Peyer's patch (tissue), 4 donors: ENCODE results near the gene NEDD4L.

Source experiments
- POLR2A ChIP-seq, 2 donors: fragments of 450-650 bp; IDR thresholded peaks; one replicate each; pipeline ENCODE4 v1.5.1; 2017; ENCODE audit warnings: antibody characterized with exemption in 2 of 2, mild to moderate bottlenecking in 2 of 2, moderate library complexity in 2 of 2
- TF ChIP-seq, protein P1 (sequence below), 6 experiments: fragments of 450-650 bp in 4 of 6; fragments of 200-600 bp in 2 of 6; sonication (generic) in 1 of 6; IDR thresholded peaks; one replicate each; pipeline ENCODE4 v1.5.1; 2017 to 2019; ENCODE audit warnings: antibody characterized with exemption in 6 of 6, mild to moderate bottlenecking in 3 of 6, moderate library complexity in 1 of 6

DNA sequence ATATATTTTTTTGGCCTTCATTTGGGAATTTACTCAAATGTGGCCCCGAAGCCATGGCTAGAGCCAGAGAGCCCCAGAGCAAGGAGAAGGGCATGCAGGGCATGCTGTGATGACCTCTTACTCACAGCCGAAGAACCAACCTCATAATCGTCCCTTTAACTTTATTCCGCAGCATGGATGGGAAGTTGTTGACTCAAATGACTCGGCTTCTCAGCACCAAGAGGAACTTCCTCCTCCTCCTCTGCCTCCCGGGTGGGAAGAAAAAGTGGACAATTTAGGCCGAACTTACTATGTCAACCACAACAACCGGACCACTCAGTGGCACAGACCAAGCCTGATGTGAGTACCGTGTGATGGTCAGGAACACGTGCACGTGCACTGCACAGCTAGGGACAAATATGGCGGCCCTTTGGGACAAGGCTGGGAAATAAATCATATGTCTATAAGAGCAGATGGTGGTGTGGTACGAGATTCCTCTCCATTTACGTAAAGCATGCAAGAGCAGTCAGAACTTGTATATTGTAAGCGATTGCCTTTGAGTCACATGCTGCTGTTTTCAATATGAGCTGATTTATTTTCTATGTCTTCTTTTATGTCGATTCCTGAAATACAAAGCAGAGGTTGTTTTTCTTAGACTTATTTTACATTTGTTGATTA lies 280.9 kb downstream of the NEDD4L start:
- no peak for TF ChIP-seq POLR2A (IDR thresholded peaks at IDR 0.05)
- TF ChIP-seq, protein P1, sequence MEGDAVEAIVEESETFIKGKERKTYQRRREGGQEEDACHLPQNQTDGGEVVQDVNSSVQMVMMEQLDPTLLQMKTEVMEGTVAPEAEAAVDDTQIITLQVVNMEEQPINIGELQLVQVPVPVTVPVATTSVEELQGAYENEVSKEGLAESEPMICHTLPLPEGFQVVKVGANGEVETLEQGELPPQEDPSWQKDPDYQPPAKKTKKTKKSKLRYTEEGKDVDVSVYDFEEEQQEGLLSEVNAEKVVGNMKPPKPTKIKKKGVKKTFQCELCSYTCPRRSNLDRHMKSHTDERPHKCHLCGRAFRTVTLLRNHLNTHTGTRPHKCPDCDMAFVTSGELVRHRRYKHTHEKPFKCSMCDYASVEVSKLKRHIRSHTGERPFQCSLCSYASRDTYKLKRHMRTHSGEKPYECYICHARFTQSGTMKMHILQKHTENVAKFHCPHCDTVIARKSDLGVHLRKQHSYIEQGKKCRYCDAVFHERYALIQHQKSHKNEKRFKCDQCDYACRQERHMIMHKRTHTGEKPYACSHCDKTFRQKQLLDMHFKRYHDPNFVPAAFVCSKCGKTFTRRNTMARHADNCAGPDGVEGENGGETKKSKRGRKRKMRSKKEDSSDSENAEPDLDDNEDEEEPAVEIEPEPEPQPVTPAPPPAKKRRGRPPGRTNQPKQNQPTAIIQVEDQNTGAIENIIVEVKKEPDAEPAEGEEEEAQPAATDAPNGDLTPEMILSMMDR (IDR thresholded peaks at IDR 0.05): no peak
